Activated T-cell treated with anti-CD3 and anti-CD28 coated beads for 1 hour (primary cell): ENCODE measurements around the gene BMPR2.
"Not testable (repeated sequence)": the region's sequence is repeated elsewhere in the genome, so short reads cannot be mapped to it uniquely, and the experiment has no call there.

Source experiments
- DNase-seq: peaks from one replicate; pipeline ENCODE4 v3.0.0-alpha.2; 2020; ENCODE audit warnings: low read depth

BMPR2 gene

GRCh38 chr2:202382684-202383083 lies 6.6 kb downstream of the BMPR2 start:
- no peak for DNase-seq

DNA sequence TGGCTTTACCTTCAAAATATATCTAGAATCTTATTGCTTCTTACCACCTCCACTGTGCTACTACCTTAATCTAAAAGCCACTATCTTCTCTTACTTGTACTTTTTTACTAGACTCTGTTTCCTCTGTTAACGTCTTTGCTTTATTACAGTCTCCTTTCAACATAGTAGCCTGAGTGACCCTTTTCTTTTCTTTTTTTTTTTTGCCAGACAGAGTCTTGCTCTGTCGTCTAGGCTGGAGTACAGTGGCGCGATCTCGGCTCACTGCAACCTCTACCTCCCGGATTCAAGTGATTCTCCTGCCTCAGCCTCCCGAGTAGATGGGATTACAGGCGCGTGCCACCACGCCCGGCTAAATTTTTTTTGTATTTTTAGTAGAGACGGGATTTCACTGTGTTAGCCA lies 10.4 kb downstream of the BMPR2 start:
- DNase-seq: not testable (repeated sequence)

DNA sequence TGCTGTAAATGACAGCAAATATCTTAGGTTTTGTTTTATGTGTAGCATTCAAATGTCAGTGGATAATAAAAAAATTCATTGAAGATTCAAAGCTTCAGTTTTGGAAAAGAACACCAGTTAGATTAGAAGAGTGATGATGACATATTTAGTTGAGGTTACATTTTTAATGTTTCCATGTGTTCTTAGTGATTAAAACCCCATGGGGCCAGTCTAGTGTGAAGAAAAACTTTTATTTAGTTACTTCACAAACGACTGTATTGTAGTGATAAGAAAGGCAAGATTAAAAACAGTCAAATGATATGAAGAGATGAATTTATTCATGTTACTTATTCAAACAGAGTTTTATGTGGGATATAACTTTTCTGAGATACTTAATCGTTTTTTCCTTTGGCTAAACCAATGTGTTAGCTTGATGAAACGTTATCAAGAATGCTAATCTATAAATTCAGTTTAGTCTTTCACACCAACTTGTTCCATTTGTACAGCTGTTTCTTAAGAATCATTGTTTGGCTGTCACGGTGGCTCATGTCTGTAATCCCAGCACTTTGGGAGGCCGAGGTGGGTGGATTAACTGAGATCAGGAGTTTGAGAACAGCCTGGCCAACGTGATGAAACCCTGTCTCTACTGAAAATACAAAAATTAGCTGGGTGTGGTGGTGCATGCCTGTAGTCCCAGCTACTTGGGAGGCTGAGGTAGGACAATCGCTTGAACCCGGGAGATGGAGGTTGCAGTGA lies 11.6 kb downstream of the BMPR2 start:
- DNase-seq: no peak

DNA sequence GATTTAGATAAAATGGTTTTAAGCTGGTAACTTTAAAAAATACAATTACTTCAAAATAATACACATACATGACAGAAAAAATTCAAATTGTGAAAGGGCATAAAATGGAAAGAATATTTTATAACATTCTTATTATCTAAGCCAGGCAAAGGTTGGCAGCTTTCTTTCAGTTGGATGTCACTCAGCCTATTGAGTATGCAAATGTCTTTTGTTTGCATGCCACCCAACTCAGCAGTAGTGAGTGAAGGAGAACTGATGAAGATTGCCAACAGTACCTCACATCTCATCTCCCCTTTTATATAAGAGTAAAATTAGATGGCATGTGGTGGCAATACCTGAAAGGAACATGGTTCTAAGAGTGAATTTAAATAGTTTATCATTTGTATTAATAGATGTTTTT lies 24.8 kb downstream of the BMPR2 start:
- DNase-seq: no peak

GRCh38 chr2:202405798-202406197 lies 29.7 kb downstream of the BMPR2 start:
- no peak for DNase-seq

GRCh38 chr2:202406445-202406978 lies 30.4 kb downstream of the BMPR2 start:
- DNase-seq: no peak

- DNase-seq: no peak
Measured at GRCh38 chr2:202408546-202409140, 32.5 kb downstream of the BMPR2 start.

- DNase-seq: no peak
Measured at GRCh38 chr2:202410092-202410491, 34.0 kb downstream of the BMPR2 start.

GRCh38 chr2:202411097-202411496 lies 35.0 kb downstream of the BMPR2 start:
- no peak for DNase-seq

DNA sequence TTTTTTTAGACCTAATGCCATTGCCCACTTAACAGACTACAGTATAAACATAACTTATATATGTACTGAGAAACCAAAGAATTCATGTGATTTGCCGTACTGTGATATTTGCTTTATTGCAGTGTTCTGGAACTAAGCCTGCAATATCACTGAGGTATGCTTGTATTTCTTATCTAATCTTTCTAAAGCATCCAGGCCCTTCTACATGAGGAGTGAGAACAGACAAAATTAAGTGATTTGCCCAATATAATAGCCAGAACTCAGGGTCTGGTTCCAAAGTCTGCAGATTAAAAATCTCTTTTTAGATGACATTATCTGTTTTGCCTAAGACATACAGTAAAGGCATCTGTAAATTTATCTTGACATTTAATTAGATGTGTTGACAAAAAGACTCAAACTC lies 41.9 kb downstream of the BMPR2 start:
- no peak for DNase-seq

DNA sequence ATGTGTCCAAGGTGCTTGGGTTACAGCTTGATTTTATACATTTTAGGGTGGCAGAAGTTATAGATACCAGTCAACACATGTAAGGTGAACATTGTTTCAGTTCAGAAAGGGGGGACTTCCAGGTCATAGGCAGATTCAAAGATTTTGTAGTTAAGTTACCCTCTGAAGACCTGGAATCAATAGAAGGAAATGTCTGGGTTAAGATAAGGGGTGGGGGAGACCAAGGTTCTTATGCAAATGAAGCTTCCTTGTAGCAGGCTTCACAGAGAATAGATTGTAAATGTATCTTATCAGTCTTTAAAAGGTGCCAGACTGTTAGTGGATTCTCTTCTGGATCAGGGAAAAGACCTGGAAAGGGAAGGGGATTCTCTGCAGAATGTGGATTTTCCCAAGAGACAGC lies 42.4 kb downstream of the BMPR2 start:
- no peak for DNase-seq

DNA sequence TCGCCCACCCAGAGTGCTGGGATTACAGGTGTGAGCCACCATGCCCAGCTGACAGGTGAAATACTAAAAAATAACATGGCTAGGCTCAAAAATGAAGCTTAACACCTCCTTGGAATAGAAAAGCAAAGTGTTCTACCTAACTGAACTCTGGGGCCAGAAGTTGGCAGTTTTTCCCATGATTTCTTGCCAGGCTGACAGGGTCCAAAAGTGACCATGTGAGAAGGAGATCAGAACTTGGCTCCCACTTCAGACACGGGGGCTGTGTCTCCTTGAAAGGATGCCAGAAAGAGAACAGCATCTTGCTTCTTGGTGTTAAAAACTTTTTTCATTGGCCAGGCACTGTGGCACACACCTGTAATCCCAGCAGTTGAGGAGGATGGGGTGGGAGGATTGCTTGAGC lies 47.0 kb downstream of the BMPR2 start:
- no peak for DNase-seq

DNA sequence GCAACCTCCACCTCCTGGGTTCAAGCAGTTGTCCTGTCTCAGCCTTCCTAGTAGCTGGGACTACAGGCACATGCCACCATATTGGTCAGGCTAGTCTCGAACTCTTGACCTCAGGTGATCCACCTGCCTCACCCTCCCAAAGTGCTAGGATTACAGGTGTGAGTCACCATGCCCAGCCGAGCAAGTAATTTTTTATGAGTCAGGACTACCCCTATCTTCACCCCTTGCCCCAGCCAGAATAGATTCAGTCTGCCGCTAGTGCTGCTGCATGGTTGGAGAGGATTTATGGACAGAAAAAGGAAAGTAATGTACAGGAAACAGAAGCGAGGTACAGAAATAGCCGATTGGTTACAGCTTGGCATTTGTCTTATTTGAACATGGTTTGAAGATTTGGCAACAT lies 48.9 kb downstream of the BMPR2 start:
- no peak for DNase-seq

- no peak for DNase-seq
Measured at GRCh38 chr2:202426751-202427150, 50.6 kb downstream of the BMPR2 start.

GRCh38 chr2:202429164-202429980 lies 53.2 kb downstream of the BMPR2 start:
- DNase-seq: no peak

GRCh38 chr2:202432776-202433175 lies 56.6 kb downstream of the BMPR2 start:
- DNase-seq: no peak

GRCh38 chr2:202434472-202434871 lies 58.3 kb downstream of the BMPR2 start:
- DNase-seq: no peak

DNA sequence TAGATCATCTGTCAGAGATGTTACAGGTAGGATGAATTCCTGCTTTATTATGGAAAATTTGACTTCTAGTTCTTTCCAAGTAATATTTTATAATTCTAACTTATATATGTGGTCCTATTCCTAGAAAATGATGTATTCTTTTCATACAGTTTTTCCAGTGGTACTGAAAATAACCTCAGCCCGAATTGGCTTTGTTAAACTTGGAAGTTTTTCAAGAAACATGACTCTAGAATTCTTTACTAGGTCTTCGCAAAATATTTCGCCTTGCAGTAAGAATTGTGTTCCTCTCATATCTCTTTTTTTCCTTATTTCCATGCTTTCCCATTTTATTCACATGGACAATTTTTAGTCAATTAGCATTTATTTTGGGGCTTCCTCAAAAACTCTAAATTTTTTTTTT lies 60.5 kb downstream of the BMPR2 start:
- no peak for DNase-seq

GRCh38 chr2:202440117-202440516 lies 64.0 kb downstream of the BMPR2 start:
- not testable (repeated sequence) for DNase-seq

- DNase-seq: no peak
Measured at GRCh38 chr2:202442882-202443281, 66.8 kb downstream of the BMPR2 start.

GRCh38 chr2:202444000-202444399 lies 67.9 kb downstream of the BMPR2 start:
- DNase-seq: no peak

GRCh38 chr2:202449344-202449743 lies 73.2 kb downstream of the BMPR2 start:
- DNase-seq: no peak

- no peak for DNase-seq
Measured at GRCh38 chr2:202450785-202451184, 74.7 kb downstream of the BMPR2 start.
